Rectal smooth muscle tissue (tissue), 1 donor: ENCODE results near the gene VWA5B2.
A peak's percentile ranks its signal among the peaks of the same experiment; 100 is the strongest.

Experiments used
- H3K27ac ChIP-seq: one replicate; pipeline ENCODE4 v1.7.0; 2013; ENCODE audit warnings: low read depth, low read length, inconsistent platforms
- H3K27me3 ChIP-seq: one replicate; pipeline ENCODE4 v1.7.0; 2013; ENCODE audit warnings: low read length; ENCODE audit not compliant: control insufficient read depth, insufficient read depth
- H3K36me3 ChIP-seq: one replicate; pipeline ENCODE4 v1.7.0; 2013; ENCODE audit warnings: low read length; ENCODE audit not compliant: control insufficient read depth, insufficient read depth
- H3K4me1 ChIP-seq: one replicate; pipeline ENCODE4 v1.7.0; 2013; ENCODE audit warnings: low read length; ENCODE audit not compliant: control insufficient read depth, insufficient read depth
- H3K4me3 ChIP-seq: one replicate; pipeline ENCODE4 v1.7.0; 2013; ENCODE audit warnings: low read length
- H3K9ac ChIP-seq: one replicate; pipeline ENCODE4 v1.7.0; 2013; ENCODE audit warnings: low read length

VWA5B2 gene

DNA sequence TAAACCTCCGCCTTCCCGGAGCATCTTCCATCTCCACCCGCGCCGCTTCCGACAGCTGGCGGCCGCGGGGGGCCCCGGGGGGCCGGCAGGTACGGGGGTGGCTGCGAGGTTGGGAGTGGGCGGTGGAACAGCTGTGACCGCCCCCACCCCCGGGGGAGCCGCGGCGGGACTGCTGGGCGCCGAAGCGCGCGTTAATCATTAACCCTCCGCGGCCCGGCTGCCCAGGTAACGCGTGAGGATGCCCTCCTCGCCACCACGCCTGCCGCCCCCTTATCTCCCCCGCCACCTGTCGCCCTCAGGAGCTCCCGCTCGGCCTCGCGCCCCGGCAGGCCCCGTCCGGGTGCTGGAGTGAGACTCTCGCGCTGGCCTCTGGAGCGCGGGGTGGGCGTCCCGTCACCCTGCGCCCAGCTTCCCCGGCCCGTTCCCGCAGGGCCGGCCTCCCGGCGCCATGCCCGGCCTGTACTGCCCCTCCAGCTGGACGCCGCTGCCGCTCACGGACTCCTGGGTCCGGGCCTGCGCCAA, 757 bp downstream of the VWA5B2 start:
- Histone ChIP-seq H3K27me3 (peaks cover 18% of the 10 kb centered on the region), H3K27ac (no peak overlapping the region), H3K4me1 (no peaks in the 10 kb centered on the region), H3K36me3 (no peaks in the 10 kb centered on the region), H3K4me3 (peak overlapping the region; percentile 59), H3K9ac (no peak overlapping the region)

GRCh38 chr3:184230603-184231528, 1.5 kb downstream of the VWA5B2 start:
- no peak overlapping the region for H3K27ac ChIP-seq
- H3K27me3 ChIP-seq: peaks cover 18% of the 10 kb centered on the region
- peak overlapping the region; percentile 16 for H3K4me3 ChIP-seq
- no peaks in the 10 kb centered on the region for H3K4me1 ChIP-seq
- H3K36me3 ChIP-seq: no peaks in the 10 kb centered on the region
- H3K9ac ChIP-seq: no peak overlapping the region

DNA sequence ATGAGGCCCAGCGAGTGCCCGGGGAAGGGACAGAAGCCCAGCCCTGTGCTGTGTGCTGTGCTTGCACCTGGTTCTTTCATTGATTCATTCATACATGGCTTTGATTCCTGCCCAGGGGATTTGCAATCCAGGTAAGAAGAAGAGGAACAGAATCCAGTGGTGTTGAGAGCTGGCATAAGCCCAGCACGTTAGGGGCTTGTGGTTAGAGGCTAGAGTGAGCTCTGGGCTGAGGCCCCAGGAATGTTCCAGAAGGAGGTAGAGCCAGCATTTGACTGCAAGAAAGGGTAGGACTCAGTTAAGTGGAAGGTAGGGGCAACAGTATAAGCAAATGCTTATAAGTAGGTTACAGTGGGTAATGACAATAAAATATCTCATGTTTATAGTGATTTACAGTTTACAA, 2.3 kb downstream of the VWA5B2 start:
- H3K36me3 ChIP-seq: no peaks in the 10 kb centered on the region
- no peaks in the 10 kb centered on the region for H3K4me1 ChIP-seq
- H3K27ac ChIP-seq: no peak overlapping the region
- peaks cover 18% of the 10 kb centered on the region for H3K27me3 ChIP-seq
- no peak overlapping the region for H3K9ac ChIP-seq
- H3K4me3 ChIP-seq: no peak overlapping the region

GRCh38 chr3:184233127-184233843, 3.9 kb downstream of the VWA5B2 start:
- H3K9ac ChIP-seq: no peak overlapping the region
- H3K36me3 ChIP-seq: no peaks in the 10 kb centered on the region
- peaks cover 12% of the 10 kb centered on the region for H3K27me3 ChIP-seq
- H3K4me1 ChIP-seq: no peaks in the 10 kb centered on the region
- H3K27ac ChIP-seq: no peak overlapping the region
- no peak overlapping the region for H3K4me3 ChIP-seq

GRCh38 chr3:184234224-184234623, 4.8 kb downstream of the VWA5B2 start:
- Histone ChIP-seq H3K27ac (no peak overlapping the region), H3K27me3 (peaks cover 12% of the 10 kb centered on the region), H3K36me3 (no peaks in the 10 kb centered on the region), H3K9ac (no peak overlapping the region), H3K4me3 (no peak overlapping the region), H3K4me1 (no peaks in the 10 kb centered on the region)

- Histone ChIP-seq H3K4me1 (no peaks in the 10 kb centered on the region), H3K27ac (no peak overlapping the region), H3K9ac (no peak overlapping the region), H3K4me3 (no peak overlapping the region), H3K36me3 (no peaks in the 10 kb centered on the region), H3K27me3 (peaks cover 7% of the 10 kb centered on the region)
These were observed 5.4 kb downstream of the VWA5B2 start for GRCh38 chr3:184234671-184235380.

DNA sequence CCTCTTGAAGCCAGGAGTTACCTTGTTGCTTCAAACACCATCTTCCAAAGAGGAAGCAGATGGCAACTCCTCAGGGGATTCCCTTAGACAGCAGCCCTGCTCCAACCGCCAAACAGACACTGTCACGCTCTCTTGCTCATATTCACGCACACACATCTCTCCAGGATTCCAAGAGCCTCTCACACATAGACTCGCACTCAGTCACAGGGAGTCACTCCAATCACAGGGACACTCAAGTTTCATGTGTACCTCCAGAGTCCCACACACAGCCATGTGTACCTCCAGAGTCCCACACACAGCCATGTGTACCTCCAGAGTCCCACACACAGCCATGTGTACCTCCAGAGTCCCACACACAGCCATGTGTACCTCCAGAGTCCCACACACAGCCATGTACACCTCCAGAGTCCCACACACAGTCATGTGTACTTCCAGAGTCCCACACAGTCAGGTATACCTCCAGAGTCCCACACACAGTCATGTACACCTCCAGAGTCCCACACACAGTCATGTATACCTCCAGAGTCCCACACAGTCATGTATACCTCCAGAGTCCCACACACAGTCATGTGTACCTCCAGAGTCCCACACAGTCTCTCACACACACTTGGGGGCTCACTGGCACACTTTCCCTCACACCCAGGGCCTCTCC, 6.1 kb downstream of the VWA5B2 start:
- Histone ChIP-seq H3K4me1 (no peaks in the 10 kb centered on the region), H3K27me3 (peaks cover 7% of the 10 kb centered on the region), H3K36me3 (no peaks in the 10 kb centered on the region), H3K9ac (no peak overlapping the region), H3K27ac (no peak overlapping the region), H3K4me3 (no peak overlapping the region)

DNA sequence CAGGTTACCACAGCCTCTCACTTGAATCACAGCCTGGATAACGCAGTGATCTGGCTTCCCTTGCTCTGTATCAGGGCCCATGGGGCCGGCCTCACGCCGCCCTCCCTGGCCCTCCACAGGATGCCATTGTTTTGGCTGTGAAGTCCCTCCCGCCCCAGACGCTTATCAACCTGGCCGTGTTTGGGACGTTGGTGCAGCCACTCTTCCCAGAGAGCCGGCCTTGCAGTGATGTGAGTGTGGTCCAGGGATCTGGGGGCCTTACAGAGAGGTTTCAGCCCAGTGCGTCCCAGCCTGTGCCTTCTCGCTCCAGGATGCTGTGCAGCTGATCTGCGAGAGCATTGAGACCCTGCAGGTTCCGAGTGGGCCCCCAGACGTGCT, 6.6 kb downstream of the VWA5B2 start:
- H3K4me1 ChIP-seq: no peaks in the 10 kb centered on the region
- no peak overlapping the region for H3K4me3 ChIP-seq
- H3K9ac ChIP-seq: no peak overlapping the region
- H3K36me3 ChIP-seq: no peaks in the 10 kb centered on the region
- H3K27me3 ChIP-seq: peaks cover 6% of the 10 kb centered on the region
- H3K27ac ChIP-seq: no peak overlapping the region

DNA sequence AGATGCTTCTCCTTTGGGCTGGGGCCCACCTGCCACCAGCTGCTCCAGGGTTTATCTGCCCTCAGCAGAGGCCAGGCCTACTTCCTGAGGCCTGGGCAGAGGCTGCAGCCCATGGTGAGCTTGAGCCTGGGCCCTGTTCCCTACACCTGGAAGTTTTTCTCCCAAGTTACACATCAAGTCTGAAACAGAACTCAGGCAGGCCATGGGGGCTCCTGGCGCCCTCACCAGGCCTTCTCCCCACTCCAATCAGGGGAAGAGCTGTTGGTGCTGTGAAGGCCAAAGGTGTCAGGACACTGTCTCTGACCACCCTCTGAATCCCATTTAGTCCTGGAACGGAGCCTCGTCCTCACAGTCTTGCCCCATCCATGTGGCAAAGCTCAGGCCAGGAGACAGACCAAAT, 7.3 kb downstream of the VWA5B2 start:
- H3K4me3 ChIP-seq: no peak overlapping the region
- H3K27me3 ChIP-seq: no peaks in the 10 kb centered on the region
- H3K9ac ChIP-seq: no peak overlapping the region
- H3K36me3 ChIP-seq: no peaks in the 10 kb centered on the region
- no peaks in the 10 kb centered on the region for H3K4me1 ChIP-seq
- H3K27ac ChIP-seq: no peak overlapping the region

DNA sequence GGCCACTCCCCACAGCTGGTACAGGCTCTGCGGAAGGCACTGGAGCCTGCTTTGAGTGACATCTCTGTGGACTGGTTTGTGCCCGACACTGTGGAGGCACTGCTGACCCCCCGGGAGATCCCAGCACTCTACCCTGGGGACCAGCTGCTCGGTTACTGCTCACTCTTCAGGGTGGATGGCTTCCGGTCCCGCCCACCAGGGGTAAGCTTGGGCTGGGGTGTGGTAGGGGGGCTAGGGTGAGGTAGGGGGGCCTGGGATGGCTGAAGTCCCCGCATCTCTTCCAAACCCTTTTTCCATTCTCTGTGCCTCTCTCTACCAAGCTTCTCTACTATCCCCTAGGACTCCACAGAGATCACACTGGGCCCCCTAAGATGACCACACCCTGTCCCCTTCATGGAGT, 7.8 kb downstream of the VWA5B2 start:
- H3K27ac ChIP-seq: no peak overlapping the region
- H3K27me3 ChIP-seq: no peaks in the 10 kb centered on the region
- H3K36me3 ChIP-seq: peaks cover 3% of the 10 kb centered on the region
- no peaks in the 10 kb centered on the region for H3K4me1 ChIP-seq
- no peak overlapping the region for H3K9ac ChIP-seq
- H3K4me3 ChIP-seq: no peak overlapping the region

GRCh38 chr3:184237807-184238206, 8.4 kb downstream of the VWA5B2 start:
- no peak overlapping the region for H3K9ac ChIP-seq
- no peaks in the 10 kb centered on the region for H3K4me1 ChIP-seq
- no peak overlapping the region for H3K27ac ChIP-seq
- H3K27me3 ChIP-seq: no peaks in the 10 kb centered on the region
- H3K36me3 ChIP-seq: peaks cover 9% of the 10 kb centered on the region
- no peak overlapping the region for H3K4me3 ChIP-seq
